Right lobe of liver (tissue), 4 donors: ENCODE results near the gene DUSP11.

Experiments used
- POLR2A ChIP-seq: fragments of 450-650 bp; IDR thresholded peaks from one replicate; pipeline ENCODE4 v1.6.1; 2017; ENCODE audit warnings: antibody characterized with exemption, mild to moderate bottlenecking
- TF ChIP-seq, protein P1 (sequence below), 4 donors: fragments of 200-600 bp in 3 of 4; fragments of 450-650 bp in 1 of 4; IDR thresholded peaks; one replicate each; pipeline versions ENCODE4 v1.5.1 to v1.8.0; 2016 to 2022; ENCODE audit warnings: antibody characterized with exemption in 4 of 4, mild to moderate bottlenecking in 2 of 4
- donor health status: DM: no; HTN: no; CAD: no.
- donor health status: DM: no; HTN: no; CAD: no.
- donor health status: DM: no; HTN: yes; CAD: no.

DNA sequence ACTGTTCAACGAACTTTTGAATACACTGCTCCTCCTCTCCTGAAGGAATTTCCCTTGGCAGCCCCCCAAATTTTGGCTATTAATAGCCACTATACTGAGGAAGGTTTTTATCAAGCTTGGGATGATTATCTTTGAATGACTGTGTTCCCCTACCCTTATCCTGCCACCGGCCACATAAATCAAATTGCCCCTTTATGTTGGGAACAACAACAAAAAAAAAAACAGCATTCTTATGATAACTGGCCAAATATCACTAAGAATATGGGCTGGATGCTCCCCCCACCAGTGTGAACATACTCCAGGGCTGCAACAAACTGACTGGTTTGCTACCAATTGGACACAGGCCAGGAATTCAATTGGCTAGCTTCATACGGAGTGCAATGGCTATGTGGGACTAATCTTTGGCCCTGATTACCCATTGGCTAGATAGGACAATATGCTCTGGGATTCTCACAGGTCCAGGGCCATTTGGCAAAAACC is 20.6 kb downstream of the DUSP11 start:
- TF ChIP-seq, protein P1, sequence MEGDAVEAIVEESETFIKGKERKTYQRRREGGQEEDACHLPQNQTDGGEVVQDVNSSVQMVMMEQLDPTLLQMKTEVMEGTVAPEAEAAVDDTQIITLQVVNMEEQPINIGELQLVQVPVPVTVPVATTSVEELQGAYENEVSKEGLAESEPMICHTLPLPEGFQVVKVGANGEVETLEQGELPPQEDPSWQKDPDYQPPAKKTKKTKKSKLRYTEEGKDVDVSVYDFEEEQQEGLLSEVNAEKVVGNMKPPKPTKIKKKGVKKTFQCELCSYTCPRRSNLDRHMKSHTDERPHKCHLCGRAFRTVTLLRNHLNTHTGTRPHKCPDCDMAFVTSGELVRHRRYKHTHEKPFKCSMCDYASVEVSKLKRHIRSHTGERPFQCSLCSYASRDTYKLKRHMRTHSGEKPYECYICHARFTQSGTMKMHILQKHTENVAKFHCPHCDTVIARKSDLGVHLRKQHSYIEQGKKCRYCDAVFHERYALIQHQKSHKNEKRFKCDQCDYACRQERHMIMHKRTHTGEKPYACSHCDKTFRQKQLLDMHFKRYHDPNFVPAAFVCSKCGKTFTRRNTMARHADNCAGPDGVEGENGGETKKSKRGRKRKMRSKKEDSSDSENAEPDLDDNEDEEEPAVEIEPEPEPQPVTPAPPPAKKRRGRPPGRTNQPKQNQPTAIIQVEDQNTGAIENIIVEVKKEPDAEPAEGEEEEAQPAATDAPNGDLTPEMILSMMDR (IDR thresholded peaks at IDR 0.05): no peak
- no peak for TF ChIP-seq POLR2A
